NCI-H2029 (cell line): ENCODE data around the gene SUGCT.

Source experiments
- DNase-seq: peaks from one replicate; lab custom pipeline; 2025; lab: John Stamatoyannopoulos, UW

SUGCT gene

DNA sequence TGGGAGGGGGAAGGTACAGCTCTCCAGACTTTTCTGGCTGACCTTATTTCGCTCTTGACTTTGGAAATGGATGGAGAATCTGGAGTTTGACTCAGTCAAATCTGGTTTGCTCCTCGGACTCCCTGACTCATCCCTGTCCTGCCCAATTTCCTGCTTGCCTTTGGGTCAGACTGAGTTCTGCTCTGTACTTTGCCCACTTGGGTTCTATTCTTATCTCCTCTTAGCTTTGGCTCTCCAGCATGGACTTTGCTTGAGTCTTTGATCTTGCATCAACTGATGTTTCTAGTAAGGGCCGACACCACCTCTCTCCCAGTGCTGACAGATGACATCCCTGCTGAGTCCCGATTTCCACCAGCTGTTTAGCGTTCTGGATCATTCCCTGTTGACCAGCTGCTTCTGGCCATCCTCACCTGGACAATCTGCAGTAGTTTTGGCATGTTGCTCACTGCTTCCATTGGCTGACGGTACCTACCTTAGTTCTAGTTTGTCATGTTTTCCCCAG lies 335.3 kb downstream of the SUGCT start:
- DNase-seq, result no peak

GRCh38 chr7:40470817-40471216 lies 336.0 kb downstream of the SUGCT start:
- no peak for DNase-seq

DNA sequence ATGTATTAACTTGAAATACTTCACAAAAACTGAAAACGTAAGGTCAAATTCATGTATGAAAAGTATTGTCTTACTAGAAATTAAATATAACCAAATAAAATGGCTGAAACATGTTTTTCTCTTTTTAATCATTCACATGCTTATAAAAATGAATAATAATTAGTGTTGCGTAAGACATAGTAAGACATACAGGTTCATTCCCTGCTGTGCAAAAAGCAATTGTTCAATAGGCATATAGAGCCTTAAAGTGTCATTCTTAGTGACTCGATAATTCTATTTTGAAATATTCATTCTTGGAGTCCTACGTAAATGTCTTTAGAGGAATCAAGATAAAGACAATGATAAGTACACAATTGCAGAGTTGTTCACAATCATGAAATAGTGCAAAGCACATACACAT lies 337.1 kb downstream of the SUGCT start:
- no peak for DNase-seq

- DNase-seq, result no peak
These were observed 340.2 kb downstream of the SUGCT start for GRCh38 chr7:40474790-40475680.

DNA sequence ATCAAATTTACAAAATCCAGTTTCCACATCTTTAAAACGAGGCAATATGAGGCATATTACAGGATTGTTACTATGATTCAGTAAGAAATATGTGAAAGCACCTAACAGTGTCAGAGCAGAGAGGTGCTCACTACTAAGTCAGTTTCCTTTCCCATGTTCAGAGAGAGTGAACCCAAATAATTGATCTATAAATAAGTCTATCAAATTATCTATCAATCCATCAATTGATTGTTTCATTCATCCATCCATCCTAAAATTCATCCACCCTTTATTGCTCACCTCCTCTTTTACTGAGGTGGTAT lies 340.8 kb downstream of the SUGCT start:
- no peak for DNase-seq

GRCh38 chr7:40477094-40477493 lies 342.3 kb downstream of the SUGCT start:
- no peak for DNase-seq

- no peak for DNase-seq
These were observed 348.0 kb downstream of the SUGCT start for GRCh38 chr7:40482845-40483244.

DNA sequence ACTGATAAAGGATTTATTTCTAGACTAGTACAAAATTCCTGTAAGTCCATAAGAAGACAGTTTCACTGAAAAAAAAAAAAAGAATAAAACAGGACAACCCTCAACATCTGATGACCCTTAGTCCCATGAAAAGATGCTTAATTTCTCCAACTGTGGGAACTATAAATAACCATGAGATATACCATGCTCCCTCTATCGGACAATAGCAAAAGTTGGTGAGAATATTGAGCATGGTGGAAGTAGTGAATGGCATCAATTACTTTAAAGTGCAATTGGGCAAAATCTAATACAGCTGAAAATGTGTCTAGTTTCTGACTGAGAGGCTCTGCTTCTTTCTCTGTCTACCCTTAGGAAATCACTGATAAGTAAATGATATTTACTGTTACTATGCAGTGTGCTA lies 348.8 kb downstream of the SUGCT start:
- DNase-seq, result no peak

DNA sequence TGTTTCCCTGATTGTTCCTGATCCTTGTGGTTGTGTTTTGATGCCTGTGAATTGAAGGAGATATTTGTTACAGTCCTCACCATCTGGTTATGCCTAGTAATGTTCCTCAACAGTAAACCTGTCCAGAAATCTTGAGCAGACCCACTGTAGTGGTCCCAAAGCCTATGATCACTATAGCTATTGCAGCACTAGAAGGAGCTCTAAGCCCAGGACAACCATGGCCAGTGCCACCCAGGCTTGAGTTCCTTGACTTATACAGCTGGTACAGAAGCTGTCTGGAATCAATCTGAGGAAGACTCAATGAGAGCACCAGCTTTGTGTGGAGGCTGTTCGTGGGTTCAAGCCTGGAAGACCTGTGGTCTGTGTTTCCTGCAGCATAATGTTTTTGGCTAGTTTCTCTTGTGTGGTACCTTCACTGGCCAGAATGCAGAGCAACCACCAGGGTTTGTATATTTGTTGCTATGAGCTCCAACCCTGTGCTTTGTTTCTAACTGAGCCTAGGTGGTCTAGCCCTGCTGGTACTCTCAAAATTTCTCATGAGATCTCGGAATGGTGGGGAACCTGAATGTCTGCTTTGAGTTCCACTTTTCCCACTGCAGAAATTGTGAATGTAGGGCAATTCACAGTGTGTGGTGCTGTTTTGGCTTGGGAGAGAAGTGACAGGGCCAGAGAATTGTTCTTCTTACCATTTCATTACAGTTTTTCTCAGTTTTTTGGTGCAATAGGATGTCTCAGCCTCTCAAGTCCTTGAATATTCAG lies 355.2 kb downstream of the SUGCT start:
- no peak for DNase-seq

DNA sequence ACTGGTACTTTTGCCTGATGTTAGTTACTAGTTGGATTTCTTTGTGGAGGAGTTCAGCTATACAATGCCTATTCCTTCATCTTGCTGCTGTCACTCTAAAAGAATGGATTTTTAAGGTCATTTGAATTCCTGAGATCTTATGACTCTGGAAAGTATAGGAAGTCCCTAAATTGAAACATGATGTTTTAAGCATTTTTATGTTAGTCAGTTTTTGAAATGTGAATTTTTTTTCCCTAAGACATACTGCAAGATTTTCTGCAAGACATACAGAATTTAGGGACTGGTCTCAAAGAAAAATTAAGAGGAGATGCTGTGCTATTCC lies 355.8 kb downstream of the SUGCT start:
- DNase-seq, result no peak

DNA sequence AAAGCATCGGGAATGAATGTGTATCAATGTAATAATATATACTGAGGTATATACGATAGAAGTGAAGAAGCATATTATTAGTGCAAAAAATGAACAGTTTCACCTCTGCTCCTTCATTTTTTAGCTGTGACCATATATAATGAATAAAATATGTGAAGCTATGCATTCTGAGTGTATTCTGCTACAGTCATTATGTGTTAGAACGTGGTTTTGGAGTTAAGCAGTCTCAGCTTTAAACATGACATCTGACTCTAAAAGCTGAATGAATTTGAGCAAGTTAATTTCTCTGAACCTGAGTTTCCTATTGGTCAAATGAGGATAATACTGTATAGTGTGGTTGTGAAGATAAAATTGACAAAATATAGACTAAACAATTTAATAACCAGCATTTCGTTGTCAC lies 358.1 kb downstream of the SUGCT start:
- DNase-seq, result no peak

- no peak for DNase-seq
These were observed 358.8 kb downstream of the SUGCT start for GRCh38 chr7:40493609-40494051.

GRCh38 chr7:40498924-40499510 lies 364.2 kb downstream of the SUGCT start:
- DNase-seq, result no peak

GRCh38 chr7:40499718-40500117 lies 364.9 kb downstream of the SUGCT start:
- DNase-seq, result no peak

GRCh38 chr7:40500219-40500618 lies 365.4 kb downstream of the SUGCT start:
- no peak for DNase-seq

- no peak for DNase-seq
These were observed 367.6 kb downstream of the SUGCT start for GRCh38 chr7:40502359-40502758.

GRCh38 chr7:40506158-40506557 lies 371.4 kb downstream of the SUGCT start:
- no peak for DNase-seq

DNA sequence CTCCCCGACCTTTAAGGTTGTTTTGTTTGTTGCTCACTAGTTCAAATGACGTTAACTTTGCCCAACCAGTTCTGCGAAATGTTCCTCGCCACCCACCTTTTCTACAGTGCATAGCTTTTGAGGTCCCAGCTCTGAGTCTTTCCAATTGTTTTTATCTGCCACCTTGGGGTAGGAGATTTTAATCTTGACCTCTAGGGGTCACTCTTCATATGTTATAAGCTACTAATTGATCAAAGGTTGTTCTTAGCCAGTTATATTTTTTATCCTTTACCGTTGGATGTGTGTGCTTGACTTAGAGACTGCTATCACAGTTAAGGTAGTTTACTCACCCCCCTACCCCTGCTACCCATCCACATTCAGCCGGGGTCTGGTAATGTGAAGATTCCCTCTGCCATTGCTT lies 372.4 kb downstream of the SUGCT start:
- DNase-seq, result no peak

- no peak for DNase-seq
These were observed 374.6 kb downstream of the SUGCT start for GRCh38 chr7:40509287-40509996.

DNA sequence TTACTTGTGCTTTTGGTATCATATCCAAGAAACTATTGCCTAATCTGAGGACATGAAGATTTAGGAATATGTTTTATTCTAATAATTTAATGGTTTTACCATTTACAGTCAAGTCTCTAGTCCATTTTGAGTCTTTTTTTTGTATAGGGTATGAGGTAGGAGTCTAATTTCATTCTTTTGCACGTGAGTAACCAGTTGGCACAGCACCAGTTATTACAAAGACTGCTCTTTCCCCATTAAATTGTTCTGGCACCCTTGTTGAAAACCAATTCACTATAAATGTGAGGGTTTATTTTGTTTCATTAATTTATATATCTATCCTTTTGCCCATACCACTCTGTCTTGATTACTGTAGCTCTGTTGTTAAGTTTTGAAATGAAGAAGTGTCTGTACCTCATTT lies 381.6 kb downstream of the SUGCT start:
- DNase-seq, result no peak

- DNase-seq, result no peak
These were observed 384.2 kb downstream of the SUGCT start for GRCh38 chr7:40519009-40519408.

- DNase-seq, result no peak
These were observed 386.4 kb downstream of the SUGCT start for GRCh38 chr7:40520986-40521738.
